SU-DHL-6 (cell line): ENCODE measurements around the gene ACSS1.

Experiments
- EZH2phosphoT487 ChIP-seq: fragments of 200-600 bp; sonication (generic), shearing (Covaris generic); conservative IDR thresholded peaks from 2 replicates; pipeline ENCODE4 v1.6.1; 2018; ENCODE audit warnings: mild to moderate bottlenecking, antibody characterized with exemption, low read length, moderate library complexity, mixed read lengths
- TF ChIP-seq, protein P1 (sequence below): fragments of 200-600 bp; sonication (generic); IDR thresholded peaks from one replicate; pipeline ENCODE4 v1.5.1; 2017; ENCODE audit warnings: antibody characterized with exemption, mild to moderate bottlenecking, low read length, moderate library complexity; ENCODE audit not compliant: insufficient read depth, poor library complexity, severe bottlenecking

DNA sequence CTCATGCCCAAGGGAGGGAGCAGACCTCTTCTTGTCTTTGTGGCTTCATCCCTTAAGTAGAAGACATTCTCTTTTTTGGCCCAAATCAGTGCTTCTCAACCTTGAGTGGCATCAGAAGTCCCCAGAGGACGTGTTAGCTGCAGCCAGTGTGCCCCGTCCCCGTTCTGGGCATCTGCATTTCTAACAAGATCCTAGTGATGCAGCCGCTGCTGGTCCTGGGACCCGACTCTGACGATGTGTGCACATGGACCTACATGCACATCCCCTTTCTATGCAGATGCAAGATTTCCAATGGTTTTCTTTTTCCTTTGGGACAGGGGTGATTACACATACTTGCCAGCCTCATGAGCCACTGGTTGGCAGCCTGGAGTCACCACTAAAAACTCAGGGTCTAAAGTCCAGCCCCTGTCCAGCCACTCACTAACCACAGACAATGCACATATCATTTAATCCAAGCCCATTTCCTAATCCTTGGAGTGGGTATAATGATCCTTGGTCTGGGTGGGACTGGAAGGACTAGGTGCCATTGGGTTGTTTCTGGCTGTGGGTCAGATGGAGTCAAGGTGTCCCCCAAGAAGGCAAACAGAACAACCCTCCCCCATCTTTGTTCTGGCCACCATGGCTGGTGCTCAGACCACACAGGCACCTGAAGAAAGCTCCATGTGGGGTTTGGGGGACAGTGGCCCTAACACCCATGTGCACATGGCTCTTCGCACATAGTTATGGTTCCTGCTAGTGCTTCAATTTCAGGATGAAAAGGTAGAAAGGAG is 6.4 kb downstream of the ACSS1 start:
- TF ChIP-seq, protein P1, sequence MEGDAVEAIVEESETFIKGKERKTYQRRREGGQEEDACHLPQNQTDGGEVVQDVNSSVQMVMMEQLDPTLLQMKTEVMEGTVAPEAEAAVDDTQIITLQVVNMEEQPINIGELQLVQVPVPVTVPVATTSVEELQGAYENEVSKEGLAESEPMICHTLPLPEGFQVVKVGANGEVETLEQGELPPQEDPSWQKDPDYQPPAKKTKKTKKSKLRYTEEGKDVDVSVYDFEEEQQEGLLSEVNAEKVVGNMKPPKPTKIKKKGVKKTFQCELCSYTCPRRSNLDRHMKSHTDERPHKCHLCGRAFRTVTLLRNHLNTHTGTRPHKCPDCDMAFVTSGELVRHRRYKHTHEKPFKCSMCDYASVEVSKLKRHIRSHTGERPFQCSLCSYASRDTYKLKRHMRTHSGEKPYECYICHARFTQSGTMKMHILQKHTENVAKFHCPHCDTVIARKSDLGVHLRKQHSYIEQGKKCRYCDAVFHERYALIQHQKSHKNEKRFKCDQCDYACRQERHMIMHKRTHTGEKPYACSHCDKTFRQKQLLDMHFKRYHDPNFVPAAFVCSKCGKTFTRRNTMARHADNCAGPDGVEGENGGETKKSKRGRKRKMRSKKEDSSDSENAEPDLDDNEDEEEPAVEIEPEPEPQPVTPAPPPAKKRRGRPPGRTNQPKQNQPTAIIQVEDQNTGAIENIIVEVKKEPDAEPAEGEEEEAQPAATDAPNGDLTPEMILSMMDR = no peak
- no peak for TF ChIP-seq EZH2phosphoT487
